Cardiac fibroblast (primary cell): Measurements from ENCODE around the gene BLID.
A peak's percentile ranks its signal among the peaks of the same experiment; 100 is the strongest.

Experiments used
- DNase-seq, 2 donors: peaks; one replicate each; pipeline versions ENCODE4 v3.0.0 to v3.0.0-alpha.2; 2010; ENCODE audit warnings: low read depth in 2 of 2
- H3K4me3 ChIP-seq, 2 donors: replicated peaks in 1 of 2; 1 replicate in 1 of 2; 2 replicates in 1 of 2; pipeline ENCODE4 v1.5.1; 2011; ENCODE audit warnings: low read depth in 2 of 2, low read length in 2 of 2, mild to moderate bottlenecking in 2 of 2, moderate library complexity in 1 of 2
- CTCF ChIP-seq: IDR thresholded peaks from one replicate; pipeline ENCODE4 v1.5.1; 2011; ENCODE audit warnings: low read depth, mild to moderate bottlenecking, low read length, inconsistent platforms

BLID gene

GRCh38 chr11:122107045-122107444 lies 9.0 kb downstream of the BLID start:
- no peak for DNase-seq
- no peak for TF ChIP-seq CTCF

GRCh38 chr11:122105044-122105758 lies 10.8 kb downstream of the BLID start:
- no peak for TF ChIP-seq CTCF
- H3K4me3 ChIP-seq: no peak overlapping the region
- DNase-seq: no peak

More at GRCh38 chr11:122107045-122107444, 9.0 kb downstream of the BLID start:
- no peak overlapping the region for H3K4me3 ChIP-seq

- H3K4me3 ChIP-seq: no peak overlapping the region
- TF ChIP-seq CTCF: no peak
- peak in 1 of 2 donors; percentile 52 for DNase-seq
Observed at GRCh38 chr11:122104341-122104740, 11.7 kb downstream of the BLID start.

- H3K4me3 ChIP-seq: no peak overlapping the region
- DNase-seq: no peak
- no peak for TF ChIP-seq CTCF
Observed at GRCh38 chr11:122103726-122104125, 12.3 kb downstream of the BLID start.

GRCh38 chr11:122103321-122103720 lies 12.7 kb downstream of the BLID start:
- no peak for TF ChIP-seq CTCF
- peak in 1 of 2 donors; percentile 79 for DNase-seq
- no peak overlapping the region for H3K4me3 ChIP-seq

- TF ChIP-seq CTCF: no peak
- peak in 1 of 2 donors; percentile 54 for DNase-seq
- H3K4me3 ChIP-seq: no peak overlapping the region
Observed at GRCh38 chr11:122102426-122102825, 13.6 kb downstream of the BLID start.

- peak; percentile 60 for TF ChIP-seq CTCF
Observed at GRCh38 chr11:122101625-122102291, 14.3 kb downstream of the BLID start.

More at GRCh38 chr11:122101625-122102291, 14.3 kb downstream of the BLID start:
- peak overlapping the region; percentile 61 to 63 for H3K4me3 ChIP-seq
- DNase-seq: peak; percentile 81 to 93
